COR-L47 (cell line): ENCODE data around the gene ANTXR2.
A peak's percentile ranks its signal among the peaks of the same experiment; 100 is the strongest.

ENCODE experiments used
- DNase-seq: peaks from one replicate; lab custom pipeline; 2025; lab: John Stamatoyannopoulos, UW

Gene ANTXR2

GRCh38 chr4:79983431-79983830 lies 89.6 kb downstream of the ANTXR2 start:
- no peak for DNase-seq

GRCh38 chr4:79982601-79983322 lies 90.3 kb downstream of the ANTXR2 start:
- no peak for DNase-seq

GRCh38 chr4:79980448-79980847 lies 92.6 kb downstream of the ANTXR2 start:
- no peak for DNase-seq

- DNase-seq, result no peak
Observed at GRCh38 chr4:79979785-79980437, 93.1 kb downstream of the ANTXR2 start.

GRCh38 chr4:79977131-79977840 lies 95.7 kb downstream of the ANTXR2 start:
- no peak for DNase-seq

- DNase-seq, result no peak
Observed at GRCh38 chr4:79964400-79965211, 108.4 kb downstream of the ANTXR2 start.

GRCh38 chr4:79964020-79964399 lies 109.0 kb downstream of the ANTXR2 start:
- no peak for DNase-seq

- peak; percentile 2 for DNase-seq
Observed at GRCh38 chr4:79959652-79960051, 113.4 kb downstream of the ANTXR2 start.

- DNase-seq, result no peak
Observed at GRCh38 chr4:79958466-79959264, 114.4 kb downstream of the ANTXR2 start.

- DNase-seq, result peak; percentile 18
Observed at GRCh38 chr4:79949178-79949577, 123.9 kb downstream of the ANTXR2 start.

GRCh38 chr4:79948739-79949138 lies 124.3 kb downstream of the ANTXR2 start:
- no peak for DNase-seq

GRCh38 chr4:79948261-79948660 lies 124.8 kb downstream of the ANTXR2 start:
- DNase-seq, result no peak

- no peak for DNase-seq
Observed at GRCh38 chr4:79947386-79947785, 125.6 kb downstream of the ANTXR2 start.

GRCh38 chr4:79935274-79935673 lies 137.8 kb downstream of the ANTXR2 start:
- DNase-seq, result no peak

GRCh38 chr4:79934660-79935059 lies 138.4 kb downstream of the ANTXR2 start:
- DNase-seq, result no peak

- DNase-seq, result no peak
Observed at GRCh38 chr4:79927931-79928330, 145.1 kb downstream of the ANTXR2 start.

GRCh38 chr4:79923281-79923680 lies 149.7 kb downstream of the ANTXR2 start:
- no peak for DNase-seq

- DNase-seq, result peak; percentile 10
Observed at GRCh38 chr4:79922011-79922410, 151.0 kb downstream of the ANTXR2 start.

- no peak for DNase-seq
Observed at GRCh38 chr4:79920163-79920853, 152.7 kb downstream of the ANTXR2 start.

GRCh38 chr4:79918292-79918691 lies 154.7 kb downstream of the ANTXR2 start:
- DNase-seq, result no peak

- DNase-seq, result no peak
Observed at GRCh38 chr4:79917246-79917645, 155.8 kb downstream of the ANTXR2 start.
